GM23338 (cell line): ENCODE data around the gene QRICH2. TPM values are rescaled to one million over a fixed set of nuclear protein-coding genes. Genes with fewer than 3 reads are reported as not detected.

Experiments used
- ATAC-seq: fragments of 200-7000 bp; cut with Tn5 transposase; 3 replicates; pipeline ENCODE4 v1.9.1; 2020
- DNase-seq: peaks from one replicate; pipeline ENCODE4 v3.0.0-alpha.2; 2015; ENCODE audit warnings: low spot score
- H2AFZ ChIP-seq: fragments of 200-600 bp; sonication (generic); 2 replicates; pipeline ENCODE4 v1.8.0; 2016; ENCODE audit warnings: antibody characterized with exemption, mild to moderate bottlenecking, moderate library complexity
- H3F3A ChIP-seq: fragments of 200-600 bp; sonication (generic); replicated peaks from 2 replicates; pipeline ENCODE4 v1.8.0; 2017; ENCODE audit warnings: antibody characterized with exemption, mixed run types, low read depth
- H3K27ac ChIP-seq: fragments of 200-600 bp; sonication (generic); 2 replicates; pipeline ENCODE4 v1.6.1; 2016; ENCODE audit warnings: low read depth
- H3K27me3 ChIP-seq: fragments of 200-600 bp; sonication (generic); 2 replicates; pipeline ENCODE4 v1.8.0; 2016; ENCODE audit warnings: mild to moderate bottlenecking, mixed run types, moderate library complexity; ENCODE audit not compliant: insufficient read depth
- H3K36me3 ChIP-seq: fragments of 200-600 bp; sonication (generic); 2 replicates; pipeline ENCODE4 v1.8.0; 2016; ENCODE audit warnings: mild to moderate bottlenecking; ENCODE audit not compliant: insufficient read depth
- H3K4me1 ChIP-seq: fragments of 200-600 bp; sonication (generic); 2 replicates; pipeline ENCODE4 v1.8.0; 2016; ENCODE audit warnings: mild to moderate bottlenecking, moderate library complexity; ENCODE audit not compliant: insufficient read depth
- H3K4me2 ChIP-seq: fragments of 200-600 bp; sonication (generic); 2 replicates; pipeline ENCODE4 v1.7.1; 2017; ENCODE audit warnings: mixed run types
- H3K4me3 ChIP-seq: fragments of 200-600 bp; sonication (generic); 2 replicates; pipeline ENCODE4 v1.6.1; 2016; ENCODE audit warnings: mixed run types
- H3K79me2 ChIP-seq: fragments of 200-600 bp; sonication (generic); replicated peaks from 2 replicates; pipeline ENCODE4 v1.8.0; 2017; ENCODE audit warnings: mild to moderate bottlenecking; ENCODE audit not compliant: insufficient read depth
- H3K9me2 ChIP-seq: fragments of 200-600 bp; sonication (generic); 2 replicates; pipeline ENCODE4 v1.8.0; 2017; ENCODE audit not compliant: insufficient read depth
- H4K20me1 ChIP-seq: fragments of 200-600 bp; sonication (generic); replicated peaks from 2 replicates; pipeline ENCODE4 v1.8.0; 2017; ENCODE audit warnings: mild to moderate bottlenecking; ENCODE audit not compliant: insufficient read depth
- H3K27ac Mint-ChIP-seq: 2 replicates; pipeline ENCODE4 v1.8.0; 2020; ENCODE audit warnings: inconsistent platforms, mild to moderate bottlenecking, moderate library complexity, mixed read lengths
- H3K27me3 Mint-ChIP-seq: 3 replicates; pipeline ENCODE4 v1.8.0; 2022; ENCODE audit warnings: low read depth, mild to moderate bottlenecking, moderate library complexity, mixed read lengths, inconsistent platforms; ENCODE audit not compliant: insufficient read depth, poor library complexity
- H3K36me3 Mint-ChIP-seq: 3 replicates; pipeline ENCODE4 v1.8.0; 2021; ENCODE audit warnings: low read depth, mild to moderate bottlenecking, inconsistent platforms, moderate library complexity, mixed read lengths
- H3K4me1 Mint-ChIP-seq: 3 replicates; pipeline ENCODE4 v1.8.0; 2020; ENCODE audit warnings: mild to moderate bottlenecking, inconsistent platforms, mixed read lengths
- H3K4me3 Mint-ChIP-seq: 3 replicates; pipeline ENCODE4 v1.8.0; 2021; ENCODE audit warnings: moderate library complexity, mild to moderate bottlenecking, inconsistent platforms, mixed read lengths
- H3K9me3 Mint-ChIP-seq: 3 replicates; pipeline ENCODE4 v1.8.0; 2020; ENCODE audit warnings: moderate library complexity, mild to moderate bottlenecking, inconsistent platforms, mixed read lengths
- CTCF ChIP-seq, 2 experiments: fragments of 200-600 bp in 1 of 2; sonication (generic) in 1 of 2; conservative IDR thresholded peaks; 2 replicates each; pipeline versions ENCODE4 v1.5.1 to v1.6.1; 2016 to 2017; ENCODE audit warnings: antibody characterized with exemption in 2 of 2, low read depth in 2 of 2, mild to moderate bottlenecking in 2 of 2, moderate library complexity in 1 of 2
- EZH2 ChIP-seq: fragments of 200-600 bp; sonication (generic); IDR thresholded peaks from one replicate; pipeline ENCODE4 v1.8.0; 2017; ENCODE audit warnings: antibody characterized with exemption, mild to moderate bottlenecking, low read depth; ENCODE audit not compliant: unreplicated experiment
- NANOG ChIP-seq: IDR thresholded peaks from 2 replicates; pipeline ENCODE4 v1.6.1; 2016; ENCODE audit warnings: antibody characterized with exemption, borderline replicate concordance
- POLR2AphosphoS5 ChIP-seq: IDR thresholded peaks from 2 replicates; pipeline ENCODE4 v1.6.1; 2016; ENCODE audit warnings: antibody characterized with exemption, low read depth
- STAT1 ChIP-seq: IDR thresholded peaks from one replicate; pipeline ENCODE4 v1.6.1; 2016; ENCODE audit warnings: antibody characterized with exemption; ENCODE audit not compliant: unreplicated experiment
- ZNF331 ChIP-seq: fragments of 250-450 bp; sonication (Bioruptor Pico); IDR thresholded peaks from 2 replicates; pipeline ENCODE4 v1.5.0; 2020; ENCODE audit warnings: low read depth, mild to moderate bottlenecking, moderate library complexity
- ZNF462 ChIP-seq: fragments of 250-450 bp; sonication (Bioruptor Pico); IDR thresholded peaks from 2 replicates; pipeline ENCODE4 v1.5.0; 2020; ENCODE audit warnings: mild to moderate bottlenecking, moderate library complexity
- polyA plus RNA-seq: library from polyadenylated mRNA; unstranded; fragments of >200 nt; fragmentation: Nextera tagmentation; extraction: Ambion mirVana; gene quantifications from 2 replicates; pipeline ENCODE4 v1.2.1, GENCODE V29; 2016
- total RNA-seq: library from RNA; depleted of rRNA; stranded (reverse); fragments of >200 nt; shearing (Covaris generic); gene quantifications from 2 replicates; pipeline ENCODE4 v1.2.3, GENCODE V29; 2014
- TF ChIP-seq, protein P1 (sequence below): IDR thresholded peaks from 2 replicates; pipeline ENCODE4 v1.6.1; 2016; ENCODE audit warnings: antibody characterized with exemption
- TF ChIP-seq, protein P2 (sequence below): IDR thresholded peaks from one replicate; pipeline ENCODE4 v1.6.1; 2018; ENCODE audit warnings: antibody characterized with exemption; ENCODE audit not compliant: unreplicated experiment

Gene QRICH2
- total and polyA plus RNA-seq, 2 experiments from 2014 or later = 2.2 to 3.7 TPM

- TF ChIP-seq ZNF462 = no peak
- TF ChIP-seq POLR2AphosphoS5 = no peak
- TF ChIP-seq, protein P1, sequence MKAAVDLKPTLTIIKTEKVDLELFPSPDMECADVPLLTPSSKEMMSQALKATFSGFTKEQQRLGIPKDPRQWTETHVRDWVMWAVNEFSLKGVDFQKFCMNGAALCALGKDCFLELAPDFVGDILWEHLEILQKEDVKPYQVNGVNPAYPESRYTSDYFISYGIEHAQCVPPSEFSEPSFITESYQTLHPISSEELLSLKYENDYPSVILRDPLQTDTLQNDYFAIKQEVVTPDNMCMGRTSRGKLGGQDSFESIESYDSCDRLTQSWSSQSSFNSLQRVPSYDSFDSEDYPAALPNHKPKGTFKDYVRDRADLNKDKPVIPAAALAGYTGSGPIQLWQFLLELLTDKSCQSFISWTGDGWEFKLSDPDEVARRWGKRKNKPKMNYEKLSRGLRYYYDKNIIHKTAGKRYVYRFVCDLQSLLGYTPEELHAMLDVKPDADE = no peak
- TF ChIP-seq ZNF331 (CRISPR knock-in tag) = no peak
- no peak for TF ChIP-seq EZH2
Observed at GRCh38 chr17:76250141-76250540, 57.9 kb downstream of the QRICH2 start (continued).

DNA sequence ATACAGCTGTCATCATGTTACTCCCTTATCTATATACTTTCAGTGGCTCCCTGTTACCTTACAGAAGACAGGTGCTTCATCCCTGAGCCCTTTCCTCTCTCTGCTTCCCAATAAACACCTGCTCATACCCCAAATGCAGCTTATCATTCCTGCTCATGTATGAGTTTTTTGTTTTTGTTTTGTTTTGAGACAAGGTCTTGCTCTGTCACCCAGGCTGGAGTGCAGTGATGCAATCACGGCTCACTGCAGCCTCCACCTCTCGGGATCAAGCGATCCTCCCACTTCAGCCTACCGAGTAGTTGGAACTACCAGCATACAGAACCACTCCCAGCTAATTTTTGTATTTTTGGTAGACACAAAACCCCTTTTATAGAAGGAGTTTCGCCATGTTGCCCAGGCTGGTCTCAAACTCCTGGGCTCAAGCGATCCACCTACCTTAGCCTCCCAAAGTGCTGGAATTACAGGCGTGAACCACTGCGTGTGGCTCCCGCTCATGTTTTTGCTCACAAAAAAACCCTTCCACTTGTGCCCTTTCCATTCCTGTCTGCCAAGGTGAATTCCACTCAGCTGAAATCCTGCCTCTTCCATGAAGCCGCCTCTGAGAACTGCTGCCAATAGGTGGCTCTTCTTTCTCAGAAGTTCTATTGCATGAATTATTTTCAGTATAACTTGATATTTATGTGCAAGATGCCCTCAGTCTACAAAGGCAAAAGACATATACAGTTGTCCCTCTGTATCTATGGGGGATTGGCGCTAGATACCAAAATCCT is 59.9 kb downstream of the QRICH2 start:
- Histone ChIP-seq H3K9me2 (no peaks in the 10 kb centered on the region), H3F3A (0 out of 2 replicates have a peak, but pooled peaks cover 3% of the 10 kb centered on the region), H3K4me3 (no peak overlapping the region), H3K27me3 (0 out of 2 replicates have a peak, but pooled peaks cover 3% of the 10 kb centered on the region), H2AFZ (peak overlapping the region; percentile 29; the same call in 1 of the 2 replicates), H3K36me3 (no peaks in the 10 kb centered on the region), H3K27ac (no peak overlapping the region), H4K20me1 (no peaks in the 10 kb centered on the region), H3K4me1 (no peaks in the 10 kb centered on the region), H3K4me2 (no peak overlapping the region), H3K79me2 (no peaks in the 10 kb centered on the region)
- Mint-ChIP-seq H3K36me3 (no peaks in the 10 kb centered on the region), H3K4me1 (peaks cover 7% of the 10 kb centered on the region), H3K4me3 (no peak overlapping the region), H3K9me3 (no peaks in the 10 kb centered on the region), H3K27me3 (peaks cover 15% of the 10 kb centered on the region), H3K27ac (no peak overlapping the region)
- DNase-seq (no peak), ATAC-seq (no peak)
- TF ChIP-seq, protein P1 = no peak
- TF ChIP-seq EZH2 (no peak), STAT1 (no peak), CTCF (conservative IDR thresholded peaks at IDR 0.05; ENCODE audit: low read depth in 2 of 2) (peak in 1 of 2 experiments; percentile 27; a peak in 2 of 4 replicates), NANOG (no peak)
- TF ChIP-seq, protein P2, sequence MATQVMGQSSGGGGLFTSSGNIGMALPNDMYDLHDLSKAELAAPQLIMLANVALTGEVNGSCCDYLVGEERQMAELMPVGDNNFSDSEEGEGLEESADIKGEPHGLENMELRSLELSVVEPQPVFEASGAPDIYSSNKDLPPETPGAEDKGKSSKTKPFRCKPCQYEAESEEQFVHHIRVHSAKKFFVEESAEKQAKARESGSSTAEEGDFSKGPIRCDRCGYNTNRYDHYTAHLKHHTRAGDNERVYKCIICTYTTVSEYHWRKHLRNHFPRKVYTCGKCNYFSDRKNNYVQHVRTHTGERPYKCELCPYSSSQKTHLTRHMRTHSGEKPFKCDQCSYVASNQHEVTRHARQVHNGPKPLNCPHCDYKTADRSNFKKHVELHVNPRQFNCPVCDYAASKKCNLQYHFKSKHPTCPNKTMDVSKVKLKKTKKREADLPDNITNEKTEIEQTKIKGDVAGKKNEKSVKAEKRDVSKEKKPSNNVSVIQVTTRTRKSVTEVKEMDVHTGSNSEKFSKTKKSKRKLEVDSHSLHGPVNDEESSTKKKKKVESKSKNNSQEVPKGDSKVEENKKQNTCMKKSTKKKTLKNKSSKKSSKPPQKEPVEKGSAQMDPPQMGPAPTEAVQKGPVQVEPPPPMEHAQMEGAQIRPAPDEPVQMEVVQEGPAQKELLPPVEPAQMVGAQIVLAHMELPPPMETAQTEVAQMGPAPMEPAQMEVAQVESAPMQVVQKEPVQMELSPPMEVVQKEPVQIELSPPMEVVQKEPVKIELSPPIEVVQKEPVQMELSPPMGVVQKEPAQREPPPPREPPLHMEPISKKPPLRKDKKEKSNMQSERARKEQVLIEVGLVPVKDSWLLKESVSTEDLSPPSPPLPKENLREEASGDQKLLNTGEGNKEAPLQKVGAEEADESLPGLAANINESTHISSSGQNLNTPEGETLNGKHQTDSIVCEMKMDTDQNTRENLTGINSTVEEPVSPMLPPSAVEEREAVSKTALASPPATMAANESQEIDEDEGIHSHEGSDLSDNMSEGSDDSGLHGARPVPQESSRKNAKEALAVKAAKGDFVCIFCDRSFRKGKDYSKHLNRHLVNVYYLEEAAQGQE = no peak
